Caco-2 (cell line): Measurements from ENCODE around the gene DOCK4. TPM values are rescaled to one million over a fixed set of nuclear protein-coding genes. Genes with fewer than 3 reads are reported as not detected.

Experiments
- BruUV-seq: library from RNA; stranded (reverse); fragments of 400-500 nt; replicated peaks from 2 replicates; lab custom pipeline; 2021; lab: Mats Ljungman, UMichigan
- CTCF ChIA-PET: fragments of 300-600 bp; sonication (Branson Sonifier 250); formaldehyde crosslinking; loops from one replicate; lab custom pipeline; 2022; ENCODE audit warnings: antibody characterized with exemption; lab: Charles Lee
- POLR2A ChIA-PET: fragments of 300-600 bp; sonication (Branson Sonifier 250); formaldehyde crosslinking; loops from one replicate; lab custom pipeline; 2022; ENCODE audit warnings: antibody characterized with exemption; lab: Charles Lee
- DNase-seq, 2 experiments: peaks; one replicate each; pipeline versions ENCODE4 v3.0.0 to v3.0.0-alpha.2; 2020 to 2022
- H3K27me3 ChIP-seq: replicated peaks from 2 replicates; pipeline ENCODE4 v1.6.0; 2011; ENCODE audit warnings: low read length; ENCODE audit not compliant: control insufficient read depth, insufficient read depth
- H3K36me3 ChIP-seq: 2 replicates; pipeline ENCODE4 v1.5.1; 2011; ENCODE audit warnings: low read length; ENCODE audit not compliant: control insufficient read depth, insufficient read depth
- H3K4me1 ChIP-seq: fragments of 250-450 bp; sonication (Bioruptor Pico); 2 replicates; pipeline ENCODE4 v1.5.1; 2020; ENCODE audit warnings: mild to moderate bottlenecking
- H3K4me3 ChIP-seq: 2 replicates; pipeline ENCODE4 v1.5.1; 2011; ENCODE audit warnings: low read depth, mild to moderate bottlenecking, control low read depth, low read length
- H3K9me3 ChIP-seq: fragments of 250-450 bp; sonication (Bioruptor Pico); 2 replicates; pipeline ENCODE4 v1.5.1; 2020; ENCODE audit warnings: mild to moderate bottlenecking, moderate library complexity
- H3K27ac Mint-ChIP-seq: one replicate; pipeline ENCODE4 v1.8.0; 2022; ENCODE audit warnings: mixed read lengths; ENCODE audit not compliant: unreplicated experiment
- H3K27me3 Mint-ChIP-seq: one replicate; pipeline ENCODE4 v1.8.0; 2022; ENCODE audit warnings: mixed read lengths; ENCODE audit not compliant: insufficient read depth, unreplicated experiment
- H3K36me3 Mint-ChIP-seq: one replicate; pipeline ENCODE4 v1.8.0; 2022; ENCODE audit warnings: mild to moderate bottlenecking, mixed read lengths; ENCODE audit not compliant: insufficient read depth, unreplicated experiment
- H3K4me1 Mint-ChIP-seq: one replicate; pipeline ENCODE4 v1.8.0; 2022; ENCODE audit warnings: low read depth, mixed read lengths; ENCODE audit not compliant: unreplicated experiment
- H3K4me3 Mint-ChIP-seq: one replicate; pipeline ENCODE4 v1.8.0; 2022; ENCODE audit warnings: mild to moderate bottlenecking, moderate library complexity, mixed read lengths; ENCODE audit not compliant: unreplicated experiment
- H3K9me3 Mint-ChIP-seq: one replicate; pipeline ENCODE4 v1.8.0; 2022; ENCODE audit warnings: mixed read lengths; ENCODE audit not compliant: unreplicated experiment
- intact Hi-C: fragments of 100-400 bp; cut with micrococcal nuclease; formaldehyde crosslinking; loops from one replicate; pipeline ENCODE4 v1.10.0; 2022; ENCODE audit not compliant: unreplicated experiment
- total RNA-seq: library from RNA; stranded (reverse); gene quantifications from 2 replicates; pipeline ENCODE4 v1.2.3, GENCODE V29; 2022
- TF ChIP-seq, protein P1 (sequence below), 2 experiments: fragments of 200-600 bp in 1 of 2; IDR thresholded peaks; 1 replicate in 1 of 2; 2 replicates in 1 of 2; pipeline versions ENCODE4 v1.5.1 to v1.8.0; 2011 to 2022; ENCODE audit warnings: antibody characterized with exemption in 1 of 2, control low read depth in 1 of 2, inconsistent platforms in 1 of 2, low read depth in 1 of 2, low read length in 1 of 2, mild to moderate bottlenecking in 1 of 2, moderate library complexity in 1 of 2; ENCODE audit not compliant: insufficient read depth in 1 of 2, severe bottlenecking in 1 of 2, unreplicated experiment in 1 of 2

DOCK4 gene
- total RNA-seq, 1 experiment from 2014 or later: 2.0 TPM

DNA sequence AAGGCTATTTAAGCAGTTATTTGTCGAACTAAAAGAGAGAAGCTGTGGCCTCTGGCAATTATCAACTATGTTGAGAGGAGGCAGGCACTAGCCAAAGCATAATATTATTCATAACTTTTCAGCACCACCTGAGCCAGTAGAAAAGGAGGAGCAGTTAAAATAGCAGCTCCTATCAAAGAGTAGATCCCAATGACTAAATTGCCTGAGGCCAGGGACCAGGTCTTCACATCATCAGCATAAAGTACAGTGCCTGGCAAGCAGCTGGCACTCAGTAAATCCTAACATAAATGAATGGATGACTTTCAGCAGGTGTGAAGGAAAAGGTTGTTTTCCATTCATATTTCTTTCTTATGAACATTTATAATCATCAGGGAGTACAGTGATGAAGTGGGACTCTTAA lies 334.9 kb downstream of the DOCK4 start:
- Mint-ChIP-seq H3K4me3 (no peak overlapping the region), H3K36me3 (no peaks in the 10 kb centered on the region), H3K9me3 (no peaks in the 10 kb centered on the region), H3K27ac (no peak overlapping the region), H3K27me3 (no peaks in the 10 kb centered on the region), H3K4me1 (peaks cover 7% of the 10 kb centered on the region)
- no TSS peak for BruUV-seq
- Histone ChIP-seq H3K9me3 (no peaks in the 10 kb centered on the region), H3K4me1 (no peaks in the 10 kb centered on the region), H3K36me3 (no peaks in the 10 kb centered on the region), H3K4me3 (no peak overlapping the region), H3K27me3 (no peaks in the 10 kb centered on the region)
- intact Hi-C loops: loop anchor here (2.0 kb wide), 1 partner anchor 30 kb away; no protein-coding TSS in a partner anchor
- no peak for DNase-seq
- TF ChIP-seq, protein P1, sequence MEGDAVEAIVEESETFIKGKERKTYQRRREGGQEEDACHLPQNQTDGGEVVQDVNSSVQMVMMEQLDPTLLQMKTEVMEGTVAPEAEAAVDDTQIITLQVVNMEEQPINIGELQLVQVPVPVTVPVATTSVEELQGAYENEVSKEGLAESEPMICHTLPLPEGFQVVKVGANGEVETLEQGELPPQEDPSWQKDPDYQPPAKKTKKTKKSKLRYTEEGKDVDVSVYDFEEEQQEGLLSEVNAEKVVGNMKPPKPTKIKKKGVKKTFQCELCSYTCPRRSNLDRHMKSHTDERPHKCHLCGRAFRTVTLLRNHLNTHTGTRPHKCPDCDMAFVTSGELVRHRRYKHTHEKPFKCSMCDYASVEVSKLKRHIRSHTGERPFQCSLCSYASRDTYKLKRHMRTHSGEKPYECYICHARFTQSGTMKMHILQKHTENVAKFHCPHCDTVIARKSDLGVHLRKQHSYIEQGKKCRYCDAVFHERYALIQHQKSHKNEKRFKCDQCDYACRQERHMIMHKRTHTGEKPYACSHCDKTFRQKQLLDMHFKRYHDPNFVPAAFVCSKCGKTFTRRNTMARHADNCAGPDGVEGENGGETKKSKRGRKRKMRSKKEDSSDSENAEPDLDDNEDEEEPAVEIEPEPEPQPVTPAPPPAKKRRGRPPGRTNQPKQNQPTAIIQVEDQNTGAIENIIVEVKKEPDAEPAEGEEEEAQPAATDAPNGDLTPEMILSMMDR (IDR thresholded peaks at IDR 0.05; ENCODE audit: insufficient read depth in 1 of 2, low read depth in 1 of 2, low read length in 1 of 2, severe bottlenecking in 1 of 2, unreplicated experiment in 1 of 2): no peak
- ChIA-PET POLR2A (no interaction called here), CTCF (interaction anchor here (1.3 kb wide), 1 partner anchor 16 kb away, joined by 3 read pairs; no protein-coding TSS in a partner anchor)

DNA sequence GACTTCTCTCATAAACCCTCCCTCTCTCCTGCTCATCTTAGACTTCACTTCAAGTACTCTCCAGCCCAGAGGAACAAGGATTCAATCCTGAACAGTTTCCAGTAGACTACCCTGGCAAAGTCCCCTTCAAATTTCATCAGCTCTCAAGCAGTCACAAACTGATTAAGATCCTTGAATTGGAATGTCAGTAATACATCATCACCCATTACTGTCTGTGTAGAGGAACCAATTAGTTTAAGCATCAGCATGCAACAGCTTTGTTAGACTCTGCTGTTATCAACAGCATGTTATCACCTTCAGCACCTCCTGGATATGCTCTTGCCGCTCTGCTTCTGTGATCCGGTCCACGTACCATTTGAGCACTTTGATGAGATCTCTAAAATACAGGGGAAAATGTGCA lies 336.9 kb downstream of the DOCK4 start:
- Histone ChIP-seq H3K4me1 (no peaks in the 10 kb centered on the region), H3K4me3 (no peak overlapping the region), H3K36me3 (no peaks in the 10 kb centered on the region), H3K9me3 (no peaks in the 10 kb centered on the region), H3K27me3 (no peaks in the 10 kb centered on the region)
- intact Hi-C loops: no loop called here
- ChIA-PET CTCF (interaction anchor here (0.5 kb wide), 1 partner anchor 1655 kb away, joined by 4 read pairs; no protein-coding TSS in a partner anchor), POLR2A (no interaction called here)
- Mint-ChIP-seq H3K27me3 (no peaks in the 10 kb centered on the region), H3K9me3 (no peaks in the 10 kb centered on the region), H3K4me3 (no peak overlapping the region), H3K36me3 (no peaks in the 10 kb centered on the region), H3K4me1 (peaks cover 7% of the 10 kb centered on the region), H3K27ac (no peak overlapping the region)
- BruUV-seq: no TSS peak
- TF ChIP-seq, protein P1 (IDR thresholded peaks at IDR 0.05; ENCODE audit: insufficient read depth in 1 of 2, low read depth in 1 of 2, low read length in 1 of 2, severe bottlenecking in 1 of 2, unreplicated experiment in 1 of 2): no peak
- no peak for DNase-seq

GRCh38 chr7:111867348-111867931 lies 338.8 kb downstream of the DOCK4 start:
- no peaks in the 10 kb centered on the region for H3K4me1 Mint-ChIP-seq
- no TSS peak for BruUV-seq
- H3K27ac Mint-ChIP-seq: no peak overlapping the region
- DNase-seq: no peak
- Histone ChIP-seq H3K9me3 (no peaks in the 10 kb centered on the region), H3K27me3 (no peaks in the 10 kb centered on the region), H3K4me1 (no peaks in the 10 kb centered on the region), H3K4me3 (no peak overlapping the region), H3K36me3 (no peaks in the 10 kb centered on the region)
- H3K9me3 Mint-ChIP-seq: no peaks in the 10 kb centered on the region
- TF ChIP-seq, protein P1 (IDR thresholded peaks at IDR 0.05; ENCODE audit: insufficient read depth in 1 of 2, low read depth in 1 of 2, low read length in 1 of 2, severe bottlenecking in 1 of 2, unreplicated experiment in 1 of 2): no peak
- no peaks in the 10 kb centered on the region for H3K36me3 Mint-ChIP-seq
- no peaks in the 10 kb centered on the region for H3K27me3 Mint-ChIP-seq
- ChIA-PET CTCF (interaction anchor here (1.2 kb wide), 1 partner anchor 12 kb away, joined by 3 read pairs; no protein-coding TSS in a partner anchor), POLR2A (no interaction called here)
- no peak overlapping the region for H3K4me3 Mint-ChIP-seq
- intact Hi-C loops: no loop called here
